PC-3 (cell line): ENCODE results near the gene KRT12.

Experiments used
- EZH2 ChIP-seq: fragments of 300-600 bp; sonication (generic); IDR thresholded peaks from one replicate; pipeline ENCODE4 v1.6.1; 2017; ENCODE audit warnings: antibody characterized with exemption, mild to moderate bottlenecking, low read length; ENCODE audit not compliant: unreplicated experiment
- TF ChIP-seq, protein P1 (sequence below): fragments of 300-600 bp; sonication (generic); conservative IDR thresholded peaks from 2 replicates; pipeline ENCODE4 v1.5.1; 2017; ENCODE audit warnings: antibody characterized with exemption, low read depth, mild to moderate bottlenecking, low read length

DNA sequence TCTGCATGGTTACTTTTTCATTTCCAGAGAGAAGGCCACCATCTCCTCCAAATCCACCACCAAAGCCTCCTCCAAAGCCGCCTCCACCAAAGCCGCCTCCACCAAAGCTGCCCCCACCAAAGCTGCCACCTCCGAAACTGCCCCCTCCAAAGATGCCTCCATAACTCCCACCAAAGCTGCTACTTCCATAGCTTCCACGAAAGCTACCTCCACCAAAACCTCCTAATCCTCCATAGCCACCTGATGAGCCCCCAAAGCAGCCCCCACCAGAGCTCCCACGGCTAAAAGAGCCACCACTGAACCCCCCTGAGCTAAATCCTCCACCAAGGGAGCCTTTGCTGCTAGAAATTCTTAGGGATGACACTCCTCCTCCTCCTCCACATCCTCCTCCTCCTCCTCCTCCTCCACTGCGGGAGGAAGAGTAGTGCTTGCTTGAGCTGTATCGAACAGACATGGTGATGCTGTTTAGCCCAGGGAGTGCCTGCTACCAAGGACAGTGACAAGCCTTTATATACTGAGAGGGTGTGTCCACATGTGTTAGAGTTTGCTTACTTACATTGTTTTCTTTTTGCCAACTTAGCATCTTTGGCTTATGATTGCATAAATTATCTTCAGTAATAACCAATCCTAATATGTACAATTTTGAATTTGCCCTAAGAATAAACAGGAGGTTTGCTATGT is 44.8 kb downstream of the KRT12 start, which contains the start of gene KRT10:
- TF ChIP-seq, protein P1, sequence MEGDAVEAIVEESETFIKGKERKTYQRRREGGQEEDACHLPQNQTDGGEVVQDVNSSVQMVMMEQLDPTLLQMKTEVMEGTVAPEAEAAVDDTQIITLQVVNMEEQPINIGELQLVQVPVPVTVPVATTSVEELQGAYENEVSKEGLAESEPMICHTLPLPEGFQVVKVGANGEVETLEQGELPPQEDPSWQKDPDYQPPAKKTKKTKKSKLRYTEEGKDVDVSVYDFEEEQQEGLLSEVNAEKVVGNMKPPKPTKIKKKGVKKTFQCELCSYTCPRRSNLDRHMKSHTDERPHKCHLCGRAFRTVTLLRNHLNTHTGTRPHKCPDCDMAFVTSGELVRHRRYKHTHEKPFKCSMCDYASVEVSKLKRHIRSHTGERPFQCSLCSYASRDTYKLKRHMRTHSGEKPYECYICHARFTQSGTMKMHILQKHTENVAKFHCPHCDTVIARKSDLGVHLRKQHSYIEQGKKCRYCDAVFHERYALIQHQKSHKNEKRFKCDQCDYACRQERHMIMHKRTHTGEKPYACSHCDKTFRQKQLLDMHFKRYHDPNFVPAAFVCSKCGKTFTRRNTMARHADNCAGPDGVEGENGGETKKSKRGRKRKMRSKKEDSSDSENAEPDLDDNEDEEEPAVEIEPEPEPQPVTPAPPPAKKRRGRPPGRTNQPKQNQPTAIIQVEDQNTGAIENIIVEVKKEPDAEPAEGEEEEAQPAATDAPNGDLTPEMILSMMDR, result no peak
- no peak for TF ChIP-seq EZH2
